Transverse colon (tissue), 4 donors: ENCODE data around the gene POU2F2. TPM values are rescaled to one million over a fixed set of nuclear protein-coding genes. Genes with fewer than 3 reads are reported as not detected.

ENCODE experiments used
- DNase-seq: peaks from one replicate; pipeline ENCODE4 v3.0.0-alpha.2; 2019
- H3K27ac ChIP-seq, 4 donors: fragments of 200-600 bp; sonication (generic); 2 replicates each; pipeline ENCODE4 v1.5.1; 2016 to 2018; ENCODE audit warnings: inconsistent platforms in 4 of 4
- H3K27me3 ChIP-seq: fragments of 200-600 bp; sonication (generic); 2 replicates; pipeline ENCODE4 v1.5.1; 2017; ENCODE audit warnings: inconsistent platforms
- H3K36me3 ChIP-seq, 4 donors: fragments of 200-600 bp; sonication (generic); 2 replicates each; pipeline ENCODE4 v1.5.1; 2017 to 2019; ENCODE audit warnings: inconsistent platforms in 4 of 4
- H3K4me1 ChIP-seq, 4 donors: fragments of 200-600 bp; sonication (generic); 2 replicates each; pipeline ENCODE4 v1.5.1; 2017 to 2020; ENCODE audit warnings: inconsistent platforms in 4 of 4
- H3K4me3 ChIP-seq, 4 donors: fragments of 200-600 bp; sonication (generic); 1 replicate in 1 of 4; 2 replicates in 3 of 4; pipeline versions ENCODE4 v1.5.1 to v1.6.1; 2017 to 2019; ENCODE audit warnings: inconsistent platforms in 4 of 4
- H3K9me3 ChIP-seq, 2 donors: fragments of 200-600 bp; sonication (generic); 2 replicates each; pipeline ENCODE4 v1.5.1; 2017 to 2019; ENCODE audit warnings: inconsistent platforms in 2 of 2
- EP300 ChIP-seq: sonication (generic); formaldehyde crosslinking; IDR thresholded peaks from one replicate; pipeline ENCODE4 v1.6.1; 2017; ENCODE audit warnings: antibody characterized with exemption, low read depth
- POLR2A ChIP-seq: fragments of 450-650 bp; IDR thresholded peaks from one replicate; pipeline ENCODE4 v1.6.1; 2016; ENCODE audit warnings: antibody characterized with exemption, mild to moderate bottlenecking, moderate library complexity
- POLR2AphosphoS5 ChIP-seq, 3 donors: sonication (generic); formaldehyde crosslinking; IDR thresholded peaks; one replicate each; pipeline ENCODE4 v1.6.1; 2016; ENCODE audit warnings: antibody characterized with exemption in 3 of 3
- WGBS, 2 donors: methylation state at CpG; one replicate each; pipeline ENCODE4 v1.1.5; 2018; ENCODE audit warnings: low coverage in 1 of 2; 5-methylcytosine and 5-hydroxymethylcytosine counted together
- in situ Hi-C, 4 donors: fragments of 200-750 bp; cut with MboI; loops; one replicate each; pipeline versions ENCODE4 v1.15.0 to v1.15.1; 2017; ENCODE audit warnings: low sequenced_read_pairs in 3 of 4, low pct_ligation_motif_present in 1 of 4, low pct_unique_long_range_greater_than_20kb in 1 of 4
- intact Hi-C: fragments of 100-400 bp; cut with DNase I; formaldehyde crosslinking; loops from one replicate; pipeline ENCODE4 v1.15.1; 2023; ENCODE audit warnings: low total_unique reads
- total RNA-seq, 4 donors: library from RNA; depleted of rRNA; stranded (reverse); fragments of >200 nt; gene quantifications; one replicate each; pipeline ENCODE4 v1.1.0, GENCODE V29; 2016
- TF ChIP-seq, protein P1 (sequence below), 5 experiments: fragments of 200-600 bp in 3 of 5; fragments of 450-650 bp in 2 of 5; sonication (generic) in 3 of 5; IDR thresholded peaks; 1 replicate in 2 of 5; 2 replicates in 3 of 5; pipeline ENCODE4 v1.5.1; 2016 to 2017; ENCODE audit warnings: antibody characterized with exemption in 5 of 5, inconsistent platforms in 3 of 5, mild to moderate bottlenecking in 2 of 5, moderate library complexity in 1 of 5

Gene POU2F2
- total RNA-seq, 4 donors from 2014 or later = 0.96 to 7.1 (median 3.4) TPM

DNA sequence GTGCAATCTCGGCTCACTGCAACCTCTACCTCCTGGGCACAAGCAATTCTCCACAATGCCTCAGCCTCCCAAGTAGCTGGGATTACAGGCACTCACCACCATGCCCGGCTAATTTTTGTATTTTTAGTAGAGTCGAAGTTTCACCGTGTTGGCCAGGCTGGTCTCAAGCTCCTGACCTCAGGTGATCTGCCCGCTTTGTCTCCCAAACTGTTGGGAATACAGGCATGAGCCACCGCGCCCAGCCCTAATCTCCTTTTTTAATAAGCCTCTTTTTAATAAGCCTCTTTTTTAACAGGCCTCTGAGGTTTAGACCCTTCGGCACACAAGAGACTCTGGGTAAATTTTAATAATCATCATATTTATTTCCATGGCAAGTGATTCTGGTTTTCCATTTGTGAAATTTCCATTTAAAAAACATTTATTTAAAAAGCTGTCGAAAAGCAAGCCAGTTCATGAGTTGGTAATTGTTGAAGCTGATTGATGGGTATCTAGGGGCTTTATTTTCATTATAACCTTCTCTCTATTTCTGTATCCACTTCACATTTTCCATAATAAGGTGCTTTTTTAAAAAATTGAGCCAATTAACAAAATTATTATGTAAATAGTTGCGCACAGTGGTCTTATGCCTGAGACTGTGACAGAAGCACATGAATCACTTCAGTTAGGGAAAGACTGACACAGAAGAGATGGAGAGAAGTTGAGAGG, 11.8 kb downstream of the POU2F2 start:
- no peak for TF ChIP-seq EP300
- TF ChIP-seq POLR2AphosphoS5 (IDR thresholded peaks at IDR 0.05) = no peak
- TF ChIP-seq, protein P1, sequence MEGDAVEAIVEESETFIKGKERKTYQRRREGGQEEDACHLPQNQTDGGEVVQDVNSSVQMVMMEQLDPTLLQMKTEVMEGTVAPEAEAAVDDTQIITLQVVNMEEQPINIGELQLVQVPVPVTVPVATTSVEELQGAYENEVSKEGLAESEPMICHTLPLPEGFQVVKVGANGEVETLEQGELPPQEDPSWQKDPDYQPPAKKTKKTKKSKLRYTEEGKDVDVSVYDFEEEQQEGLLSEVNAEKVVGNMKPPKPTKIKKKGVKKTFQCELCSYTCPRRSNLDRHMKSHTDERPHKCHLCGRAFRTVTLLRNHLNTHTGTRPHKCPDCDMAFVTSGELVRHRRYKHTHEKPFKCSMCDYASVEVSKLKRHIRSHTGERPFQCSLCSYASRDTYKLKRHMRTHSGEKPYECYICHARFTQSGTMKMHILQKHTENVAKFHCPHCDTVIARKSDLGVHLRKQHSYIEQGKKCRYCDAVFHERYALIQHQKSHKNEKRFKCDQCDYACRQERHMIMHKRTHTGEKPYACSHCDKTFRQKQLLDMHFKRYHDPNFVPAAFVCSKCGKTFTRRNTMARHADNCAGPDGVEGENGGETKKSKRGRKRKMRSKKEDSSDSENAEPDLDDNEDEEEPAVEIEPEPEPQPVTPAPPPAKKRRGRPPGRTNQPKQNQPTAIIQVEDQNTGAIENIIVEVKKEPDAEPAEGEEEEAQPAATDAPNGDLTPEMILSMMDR (IDR thresholded peaks at IDR 0.05) = no peak
- TF ChIP-seq POLR2A = no peak
- WGBS, 2 donors = 92 to 93% methylated on average over 5 to 10 of the region's 10 CpGs
- Histone ChIP-seq H3K4me1 (peaks cover 0 to 12% (median 3%) of the 10 kb centered on the region in 4 donors), H3K36me3 (no peaks in the 10 kb centered on the region), H3K4me3 (no peak overlapping the region), H3K27me3 (peaks cover 4% of the 10 kb centered on the region), H3K9me3 (no peaks in the 10 kb centered on the region), H3K27ac (no peak overlapping the region)
- intact Hi-C loops (no loop called here), in situ Hi-C loops (loop anchor here in 2 of 4 donors (25.0 kb wide), 1 partner anchor 192 kb away; the partner anchor contains the start of genes PAFAH1B3 (in 2 of the 2), PRR19 (in 2 of the 2) and TMEM145 (in 2 of the 2))
- no peak for DNase-seq

DNA sequence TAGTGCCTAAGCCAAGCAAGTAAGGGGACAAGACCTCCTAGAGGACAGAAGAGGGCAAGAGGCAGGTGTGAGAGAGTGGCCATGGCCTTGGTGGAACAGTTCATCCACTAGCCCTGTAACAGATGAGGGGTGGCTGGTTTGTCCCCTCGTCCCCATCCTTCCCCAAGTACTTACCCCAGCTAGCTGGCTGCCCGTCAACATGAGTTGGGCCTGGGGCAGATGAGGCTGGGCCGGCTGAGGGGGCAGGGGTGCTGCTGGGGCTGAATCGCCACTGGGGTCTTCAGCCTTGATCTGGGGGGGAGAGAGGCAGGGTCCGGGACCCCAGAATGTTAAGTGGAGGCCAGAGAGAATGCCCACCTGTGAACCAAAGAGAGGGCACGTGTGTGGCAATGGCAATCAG, 15.2 kb downstream of the POU2F2 start:
- DNase-seq = no peak
- Histone ChIP-seq H3K9me3 (no peaks in the 10 kb centered on the region), H3K4me1 (peaks cover 0 to 19% (median 5%) of the 10 kb centered on the region in 4 donors), H3K27ac (no peak overlapping the region), H3K4me3 (no peak overlapping the region), H3K27me3 (no peaks in the 10 kb centered on the region), H3K36me3 (no peaks in the 10 kb centered on the region)
- intact Hi-C loops = no loop called here
- in situ Hi-C loops = loop anchor here in 3 of 4 donors (10.0 to 25.0 kb wide), 2 partner anchors 195 to 208 kb away; partner anchors contain the start of genes PAFAH1B3 (in 2 of the 3), PRR19 (in 2 of the 3), TMEM145 (in 2 of the 3) and MEGF8 (in 1 of the 3)
- no peak for TF ChIP-seq POLR2AphosphoS5 (IDR thresholded peaks at IDR 0.05)
- TF ChIP-seq, protein P1 (IDR thresholded peaks at IDR 0.05) = no peak
- no peak for TF ChIP-seq POLR2A
- TF ChIP-seq EP300 = no peak
- 93% methylated on average over 6 of the region's 6 CpGs; no CpG with 5 or more reads in 1 of the 2 donors for WGBS, 2 donors

DNA sequence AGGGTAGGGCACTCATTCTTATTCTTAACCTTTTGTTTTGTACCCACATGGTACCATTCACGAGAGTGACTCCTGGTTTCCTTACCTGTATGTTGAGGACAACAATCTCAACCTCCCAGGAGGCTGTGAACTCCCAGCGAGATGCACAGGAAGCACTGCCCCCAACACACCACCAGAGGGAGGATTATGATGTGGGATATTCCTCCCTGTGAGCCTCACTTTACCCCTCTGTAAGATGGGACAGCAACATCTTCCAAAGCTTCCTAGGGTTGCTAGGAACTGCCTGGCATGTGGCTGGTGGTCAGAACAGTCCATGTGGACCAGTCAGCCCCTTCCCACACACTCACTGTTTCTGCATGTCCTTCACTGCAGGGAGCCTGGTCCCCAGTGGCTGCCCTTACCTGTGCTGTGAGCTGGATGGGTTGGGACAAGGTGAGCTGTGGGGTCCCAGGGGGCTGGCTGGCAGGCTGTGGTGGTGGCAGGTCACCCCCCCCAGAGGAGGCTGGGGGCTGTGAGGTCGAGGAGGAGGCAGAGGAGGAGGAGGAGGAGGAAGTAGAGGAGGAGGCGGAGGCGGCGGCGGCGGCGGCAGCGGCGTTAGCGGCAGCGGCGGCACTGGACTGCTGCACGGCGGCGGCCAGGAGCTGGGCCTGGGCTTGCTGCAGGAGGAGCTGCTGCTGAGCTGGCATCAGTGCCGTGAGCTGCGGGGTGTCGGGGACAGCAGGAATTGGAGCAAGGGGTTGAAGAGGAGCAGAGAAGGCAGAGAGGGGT, 15.8 kb downstream of the POU2F2 start:
- in situ Hi-C loops (loop anchor here in 3 of 4 donors (10.0 to 25.0 kb wide), 2 partner anchors 196 to 208 kb away; partner anchors contain the start of genes PAFAH1B3 (in 2 of the 3), PRR19 (in 2 of the 3), TMEM145 (in 2 of the 3) and MEGF8 (in 1 of the 3)), intact Hi-C loops (no loop called here)
- Histone ChIP-seq H3K27me3 (no peaks in the 10 kb centered on the region), H3K36me3 (no peaks in the 10 kb centered on the region), H3K4me3 (no peak overlapping the region), H3K4me1 (peaks cover 0 to 13% (median 2%) of the 10 kb centered on the region in 4 donors), H3K27ac (peak overlapping the region in 1 of 4 donors; percentile 11), H3K9me3 (no peaks in the 10 kb centered on the region)
- 90 to 92% methylated on average over 12 to 20 of the region's 20 CpGs for WGBS, 2 donors
- no peak for TF ChIP-seq POLR2A
- TF ChIP-seq, protein P1 (IDR thresholded peaks at IDR 0.05) = no peak
- TF ChIP-seq EP300 = no peak
- TF ChIP-seq POLR2AphosphoS5 (IDR thresholded peaks at IDR 0.05) = no peak
- no peak for DNase-seq

DNA sequence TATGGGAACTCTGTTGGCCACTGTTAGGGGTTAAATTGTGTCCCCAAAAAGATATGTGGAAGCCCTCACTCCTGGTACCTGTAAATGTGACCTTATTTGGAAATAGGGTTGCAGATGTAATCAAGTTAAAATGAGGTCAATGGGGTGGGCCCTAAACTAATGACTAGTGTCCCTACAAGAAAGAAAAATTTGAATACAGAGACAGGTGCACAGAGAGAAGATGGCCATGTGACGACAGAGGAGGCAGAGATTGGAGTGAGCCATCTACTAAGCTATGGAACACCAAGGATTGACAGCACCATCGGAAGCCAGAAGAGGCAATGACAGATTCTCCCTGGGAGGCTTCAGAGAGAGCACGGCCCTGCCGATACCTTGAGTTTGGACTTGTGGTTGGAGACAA, 16.5 kb downstream of the POU2F2 start:
- H3K27me3 ChIP-seq = no peaks in the 10 kb centered on the region
- H3K4me3 ChIP-seq = no peak overlapping the region
- peaks cover 0 to 11% (median 2%) of the 10 kb centered on the region in 4 donors for H3K4me1 ChIP-seq
- in situ Hi-C loops (loop anchor here in 3 of 4 donors (10.0 to 25.0 kb wide), 2 partner anchors 197 to 209 kb away; partner anchors contain the start of genes PAFAH1B3 (in 2 of the 3), PRR19 (in 2 of the 3), TMEM145 (in 2 of the 3) and MEGF8 (in 1 of the 3)), intact Hi-C loops (no loop called here)
- no peaks in the 10 kb centered on the region for H3K9me3 ChIP-seq
- no peaks in the 10 kb centered on the region for H3K36me3 ChIP-seq
- no peak for TF ChIP-seq EP300
- 40 to 88% methylated on average over 1 to 4 of the region's 4 CpGs for WGBS, 2 donors
- peak overlapping the region in 1 of 4 donors; percentile 58 for H3K27ac ChIP-seq
- DNase-seq = no peak
